Measurements from ENCODE around the gene ZNF778. TPM values are rescaled to one million over a fixed set of nuclear protein-coding genes. Genes with fewer than 3 reads are reported as not detected.

ZNF778 gene
- total and polyA plus RNA-seq, 2 of the 13 experiments (the other 11 are each of a cell fraction or from before 2014, with no cell fraction given): 3.8 to 7.2 TPM

DNA sequence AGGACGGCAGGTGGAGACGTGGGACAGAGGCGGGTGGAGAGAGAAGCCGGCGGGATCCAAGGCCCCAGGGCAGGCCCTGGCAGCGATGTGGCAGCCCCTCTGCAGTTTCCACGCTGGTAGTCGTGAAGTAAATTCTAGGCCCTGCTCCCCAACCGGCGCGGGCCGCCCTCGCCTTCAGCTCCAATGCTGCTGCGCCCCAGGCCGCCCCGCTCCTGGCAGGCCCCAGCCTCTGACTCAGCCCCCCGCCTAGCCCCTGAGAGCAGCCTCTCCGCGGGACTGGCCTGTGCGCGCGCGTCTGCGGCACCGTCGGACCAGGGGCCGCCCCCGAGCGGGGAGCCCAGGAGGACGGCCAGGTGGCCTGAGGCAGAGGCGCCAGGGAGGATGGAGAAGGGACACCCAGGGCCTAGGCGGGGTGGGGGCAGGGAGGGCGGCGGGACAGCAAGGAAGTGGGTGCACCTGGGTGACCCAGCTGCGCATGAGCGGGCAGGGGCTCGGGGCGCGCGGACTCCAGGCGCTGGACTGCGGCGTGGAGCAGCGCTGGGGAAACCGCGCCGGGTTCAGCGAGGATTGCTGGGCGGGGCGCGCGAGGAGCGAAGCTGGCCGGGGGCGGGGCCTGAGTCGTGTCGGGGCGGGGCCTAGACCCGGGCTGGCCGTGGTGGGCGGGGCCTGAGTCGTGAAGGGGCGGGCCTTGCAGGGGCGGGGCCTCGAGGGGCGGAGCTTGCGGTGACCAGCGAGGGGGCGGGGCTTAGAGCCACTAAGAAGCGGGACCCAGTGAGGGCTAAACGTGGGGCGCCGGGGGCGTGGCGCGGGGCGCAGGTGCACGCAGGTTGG lies 29.6 kb downstream of the ZNF778 start (continued):
- TF ChIP-seq, protein P1, sequence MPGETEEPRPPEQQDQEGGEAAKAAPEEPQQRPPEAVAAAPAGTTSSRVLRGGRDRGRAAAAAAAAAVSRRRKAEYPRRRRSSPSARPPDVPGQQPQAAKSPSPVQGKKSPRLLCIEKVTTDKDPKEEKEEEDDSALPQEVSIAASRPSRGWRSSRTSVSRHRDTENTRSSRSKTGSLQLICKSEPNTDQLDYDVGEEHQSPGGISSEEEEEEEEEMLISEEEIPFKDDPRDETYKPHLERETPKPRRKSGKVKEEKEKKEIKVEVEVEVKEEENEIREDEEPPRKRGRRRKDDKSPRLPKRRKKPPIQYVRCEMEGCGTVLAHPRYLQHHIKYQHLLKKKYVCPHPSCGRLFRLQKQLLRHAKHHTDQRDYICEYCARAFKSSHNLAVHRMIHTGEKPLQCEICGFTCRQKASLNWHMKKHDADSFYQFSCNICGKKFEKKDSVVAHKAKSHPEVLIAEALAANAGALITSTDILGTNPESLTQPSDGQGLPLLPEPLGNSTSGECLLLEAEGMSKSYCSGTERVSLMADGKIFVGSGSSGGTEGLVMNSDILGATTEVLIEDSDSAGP (CRISPR knock-in tag; IDR thresholded peaks at IDR 0.05; ENCODE audit: borderline replicate concordance): peak; percentile 94
- TF ChIP-seq, protein P2, sequence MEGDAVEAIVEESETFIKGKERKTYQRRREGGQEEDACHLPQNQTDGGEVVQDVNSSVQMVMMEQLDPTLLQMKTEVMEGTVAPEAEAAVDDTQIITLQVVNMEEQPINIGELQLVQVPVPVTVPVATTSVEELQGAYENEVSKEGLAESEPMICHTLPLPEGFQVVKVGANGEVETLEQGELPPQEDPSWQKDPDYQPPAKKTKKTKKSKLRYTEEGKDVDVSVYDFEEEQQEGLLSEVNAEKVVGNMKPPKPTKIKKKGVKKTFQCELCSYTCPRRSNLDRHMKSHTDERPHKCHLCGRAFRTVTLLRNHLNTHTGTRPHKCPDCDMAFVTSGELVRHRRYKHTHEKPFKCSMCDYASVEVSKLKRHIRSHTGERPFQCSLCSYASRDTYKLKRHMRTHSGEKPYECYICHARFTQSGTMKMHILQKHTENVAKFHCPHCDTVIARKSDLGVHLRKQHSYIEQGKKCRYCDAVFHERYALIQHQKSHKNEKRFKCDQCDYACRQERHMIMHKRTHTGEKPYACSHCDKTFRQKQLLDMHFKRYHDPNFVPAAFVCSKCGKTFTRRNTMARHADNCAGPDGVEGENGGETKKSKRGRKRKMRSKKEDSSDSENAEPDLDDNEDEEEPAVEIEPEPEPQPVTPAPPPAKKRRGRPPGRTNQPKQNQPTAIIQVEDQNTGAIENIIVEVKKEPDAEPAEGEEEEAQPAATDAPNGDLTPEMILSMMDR (CRISPR knock-in tag; IDR thresholded peaks at IDR 0.05): peak; percentile 64
- no peak for TF ChIP-seq ZNF550 (CRISPR knock-in tag; IDR thresholded peaks at IDR 0.05; ENCODE audit: borderline replicate concordance)
- 0 out of 2 replicates have a peak, but pooled peaks have one; percentile 64 for TF ChIP-seq MTF2 (CRISPR knock-in tag; IDR thresholded peaks at IDR 0.05; ENCODE audit: borderline replicate concordance)
- no peak for TF ChIP-seq SNAPC2 (CRISPR knock-in tag; IDR thresholded peaks at IDR 0.05)
- no peak for TF ChIP-seq U2AF1 (optimal IDR thresholded peaks at IDR 0.05; ENCODE audit: low read depth, low read length)
- no peak for TF ChIP-seq RORA (CRISPR knock-in tag; IDR thresholded peaks at IDR 0.05)
- TF ChIP-seq, protein P3, sequence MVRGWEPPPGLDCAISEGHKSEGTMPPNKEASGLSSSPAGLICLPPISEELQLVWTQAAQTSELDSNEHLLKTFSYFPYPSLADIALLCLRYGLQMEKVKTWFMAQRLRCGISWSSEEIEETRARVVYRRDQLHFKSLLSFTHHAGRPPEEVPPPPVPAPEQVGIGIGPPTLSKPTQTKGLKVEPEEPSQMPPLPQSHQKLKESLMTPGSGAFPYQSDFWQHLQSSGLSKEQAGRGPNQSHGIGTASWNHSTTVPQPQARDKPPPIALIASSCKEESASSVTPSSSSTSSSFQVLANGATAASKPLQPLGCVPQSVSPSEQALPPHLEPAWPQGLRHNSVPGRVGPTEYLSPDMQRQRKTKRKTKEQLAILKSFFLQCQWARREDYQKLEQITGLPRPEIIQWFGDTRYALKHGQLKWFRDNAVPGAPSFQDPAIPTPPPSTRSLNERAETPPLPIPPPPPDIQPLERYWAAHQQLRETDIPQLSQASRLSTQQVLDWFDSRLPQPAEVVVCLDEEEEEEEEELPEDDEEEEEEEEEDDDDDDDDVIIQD (CRISPR knock-in tag; IDR thresholded peaks at IDR 0.05; ENCODE audit: low read depth): peak; percentile 36
- TF ChIP-seq NFKB2 (CRISPR knock-in tag; IDR thresholded peaks at IDR 0.05; ENCODE audit: borderline replicate concordance): peak; percentile 75; the same call in 1 of the 2 replicates
- TF ChIP-seq, protein P4, sequence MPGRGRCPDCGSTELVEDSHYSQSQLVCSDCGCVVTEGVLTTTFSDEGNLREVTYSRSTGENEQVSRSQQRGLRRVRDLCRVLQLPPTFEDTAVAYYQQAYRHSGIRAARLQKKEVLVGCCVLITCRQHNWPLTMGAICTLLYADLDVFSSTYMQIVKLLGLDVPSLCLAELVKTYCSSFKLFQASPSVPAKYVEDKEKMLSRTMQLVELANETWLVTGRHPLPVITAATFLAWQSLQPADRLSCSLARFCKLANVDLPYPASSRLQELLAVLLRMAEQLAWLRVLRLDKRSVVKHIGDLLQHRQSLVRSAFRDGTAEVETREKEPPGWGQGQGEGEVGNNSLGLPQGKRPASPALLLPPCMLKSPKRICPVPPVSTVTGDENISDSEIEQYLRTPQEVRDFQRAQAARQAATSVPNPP (CRISPR knock-in tag; IDR thresholded peaks at IDR 0.05): peak; percentile 54; the same call in 1 of the 2 replicates
- TF ChIP-seq, protein P5, sequence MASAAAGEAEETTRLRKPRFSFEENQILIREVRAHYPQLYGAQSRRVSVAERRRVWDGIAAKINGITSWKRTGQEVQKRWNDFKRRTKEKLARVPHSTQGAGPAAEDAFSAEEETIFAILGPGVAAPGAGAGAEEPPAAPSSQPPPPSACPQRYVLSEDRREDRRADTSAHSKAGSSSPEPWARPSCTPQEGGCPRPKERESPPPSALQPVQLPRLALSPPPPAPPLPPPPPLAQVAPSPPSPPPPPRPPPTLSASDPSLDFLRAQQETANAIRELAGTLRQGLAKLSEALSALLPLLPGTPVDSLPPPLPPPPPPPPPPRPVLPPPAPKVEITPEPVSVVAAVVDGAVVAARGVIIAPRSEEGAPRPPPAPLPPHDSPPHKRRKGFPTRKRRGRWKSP (CRISPR knock-in tag; IDR thresholded peaks at IDR 0.05): peak; percentile 96
- TF ChIP-seq, protein P6, sequence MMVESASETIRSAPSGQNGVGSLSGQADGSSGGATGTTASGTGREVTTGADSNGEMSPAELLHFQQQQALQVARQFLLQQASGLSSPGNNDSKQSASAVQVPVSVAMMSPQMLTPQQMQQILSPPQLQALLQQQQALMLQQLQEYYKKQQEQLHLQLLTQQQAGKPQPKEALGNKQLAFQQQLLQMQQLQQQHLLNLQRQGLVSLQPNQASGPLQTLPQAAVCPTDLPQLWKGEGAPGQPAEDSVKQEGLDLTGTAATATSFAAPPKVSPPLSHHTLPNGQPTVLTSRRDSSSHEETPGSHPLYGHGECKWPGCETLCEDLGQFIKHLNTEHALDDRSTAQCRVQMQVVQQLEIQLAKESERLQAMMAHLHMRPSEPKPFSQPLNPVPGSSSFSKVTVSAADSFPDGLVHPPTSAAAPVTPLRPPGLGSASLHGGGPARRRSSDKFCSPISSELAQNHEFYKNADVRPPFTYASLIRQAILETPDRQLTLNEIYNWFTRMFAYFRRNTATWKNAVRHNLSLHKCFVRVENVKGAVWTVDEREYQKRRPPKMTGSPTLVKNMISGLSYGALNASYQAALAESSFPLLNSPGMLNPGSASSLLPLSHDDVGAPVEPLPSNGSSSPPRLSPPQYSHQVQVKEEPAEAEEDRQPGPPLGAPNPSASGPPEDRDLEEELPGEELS (CRISPR knock-in tag; IDR thresholded peaks at IDR 0.05): peak; percentile 18; the same call in 1 of the 2 replicates
- no peak for TF ChIP-seq SALL2 (CRISPR knock-in tag; IDR thresholded peaks at IDR 0.05)
- TF ChIP-seq, protein P7, sequence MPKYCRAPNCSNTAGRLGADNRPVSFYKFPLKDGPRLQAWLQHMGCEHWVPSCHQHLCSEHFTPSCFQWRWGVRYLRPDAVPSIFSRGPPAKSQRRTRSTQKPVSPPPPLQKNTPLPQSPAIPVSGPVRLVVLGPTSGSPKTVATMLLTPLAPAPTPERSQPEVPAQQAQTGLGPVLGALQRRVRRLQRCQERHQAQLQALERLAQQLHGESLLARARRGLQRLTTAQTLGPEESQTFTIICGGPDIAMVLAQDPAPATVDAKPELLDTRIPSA (CRISPR knock-in tag; IDR thresholded peaks at IDR 0.05; ENCODE audit: borderline replicate concordance): peak; percentile 94; the same call in 1 of the 2 replicates
- 0 out of 2 replicates have a peak, but pooled peaks have one; percentile 55 for TF ChIP-seq ZNF569 (CRISPR knock-in tag; IDR thresholded peaks at IDR 0.05; ENCODE audit: borderline replicate concordance)
- TF ChIP-seq ZNF713 (CRISPR knock-in tag; IDR thresholded peaks at IDR 0.05): no peak
- TF ChIP-seq MIXL1 (CRISPR knock-in tag; IDR thresholded peaks at IDR 0.05): no peak; the same call in 1 of the 2 replicates

Measured in HepG2 (cell line).